GM23338 (cell line): ENCODE results near the gene SRSF1. TPM values are rescaled to one million over a fixed set of nuclear protein-coding genes. Genes with fewer than 3 reads are reported as not detected.

Source experiments
- ATAC-seq: fragments of 200-7000 bp; cut with Tn5 transposase; 3 replicates; pipeline ENCODE4 v1.9.1; 2020
- DNase-seq: peaks from one replicate; pipeline ENCODE4 v3.0.0-alpha.2; 2015; ENCODE audit warnings: low spot score
- H2AFZ ChIP-seq: fragments of 200-600 bp; sonication (generic); 2 replicates; pipeline ENCODE4 v1.8.0; 2016; ENCODE audit warnings: antibody characterized with exemption, mild to moderate bottlenecking, moderate library complexity
- H3F3A ChIP-seq: fragments of 200-600 bp; sonication (generic); replicated peaks from 2 replicates; pipeline ENCODE4 v1.8.0; 2017; ENCODE audit warnings: antibody characterized with exemption, mixed run types, low read depth
- H3K27ac ChIP-seq: fragments of 200-600 bp; sonication (generic); 2 replicates; pipeline ENCODE4 v1.6.1; 2016; ENCODE audit warnings: low read depth
- H3K27me3 ChIP-seq: fragments of 200-600 bp; sonication (generic); 2 replicates; pipeline ENCODE4 v1.8.0; 2016; ENCODE audit warnings: mild to moderate bottlenecking, mixed run types, moderate library complexity; ENCODE audit not compliant: insufficient read depth
- H3K36me3 ChIP-seq: fragments of 200-600 bp; sonication (generic); 2 replicates; pipeline ENCODE4 v1.8.0; 2016; ENCODE audit warnings: mild to moderate bottlenecking; ENCODE audit not compliant: insufficient read depth
- H3K4me1 ChIP-seq: fragments of 200-600 bp; sonication (generic); 2 replicates; pipeline ENCODE4 v1.8.0; 2016; ENCODE audit warnings: mild to moderate bottlenecking, moderate library complexity; ENCODE audit not compliant: insufficient read depth
- H3K4me2 ChIP-seq: fragments of 200-600 bp; sonication (generic); 2 replicates; pipeline ENCODE4 v1.7.1; 2017; ENCODE audit warnings: mixed run types
- H3K4me3 ChIP-seq: fragments of 200-600 bp; sonication (generic); 2 replicates; pipeline ENCODE4 v1.6.1; 2016; ENCODE audit warnings: mixed run types
- H3K79me2 ChIP-seq: fragments of 200-600 bp; sonication (generic); replicated peaks from 2 replicates; pipeline ENCODE4 v1.8.0; 2017; ENCODE audit warnings: mild to moderate bottlenecking; ENCODE audit not compliant: insufficient read depth
- H3K9me2 ChIP-seq: fragments of 200-600 bp; sonication (generic); 2 replicates; pipeline ENCODE4 v1.8.0; 2017; ENCODE audit not compliant: insufficient read depth
- H4K20me1 ChIP-seq: fragments of 200-600 bp; sonication (generic); replicated peaks from 2 replicates; pipeline ENCODE4 v1.8.0; 2017; ENCODE audit warnings: mild to moderate bottlenecking; ENCODE audit not compliant: insufficient read depth
- H3K27ac Mint-ChIP-seq: 2 replicates; pipeline ENCODE4 v1.8.0; 2020; ENCODE audit warnings: inconsistent platforms, mild to moderate bottlenecking, moderate library complexity, mixed read lengths
- H3K27me3 Mint-ChIP-seq: 3 replicates; pipeline ENCODE4 v1.8.0; 2022; ENCODE audit warnings: low read depth, mild to moderate bottlenecking, moderate library complexity, mixed read lengths, inconsistent platforms; ENCODE audit not compliant: insufficient read depth, poor library complexity
- H3K36me3 Mint-ChIP-seq: 3 replicates; pipeline ENCODE4 v1.8.0; 2021; ENCODE audit warnings: low read depth, mild to moderate bottlenecking, inconsistent platforms, moderate library complexity, mixed read lengths
- H3K4me1 Mint-ChIP-seq: 3 replicates; pipeline ENCODE4 v1.8.0; 2020; ENCODE audit warnings: mild to moderate bottlenecking, inconsistent platforms, mixed read lengths
- H3K4me3 Mint-ChIP-seq: 3 replicates; pipeline ENCODE4 v1.8.0; 2021; ENCODE audit warnings: moderate library complexity, mild to moderate bottlenecking, inconsistent platforms, mixed read lengths
- H3K9me3 Mint-ChIP-seq: 3 replicates; pipeline ENCODE4 v1.8.0; 2020; ENCODE audit warnings: moderate library complexity, mild to moderate bottlenecking, inconsistent platforms, mixed read lengths
- CREB1 ChIP-seq: fragments of 250-450 bp; sonication (Bioruptor Pico); IDR thresholded peaks from 2 replicates; pipeline ENCODE4 v1.5.0; 2020; ENCODE audit warnings: low read depth, mild to moderate bottlenecking, moderate library complexity
- ETS1 ChIP-seq: IDR thresholded peaks from 2 replicates; pipeline ENCODE4 v1.6.1; 2016; ENCODE audit warnings: antibody characterized with exemption
- POLR2AphosphoS5 ChIP-seq: IDR thresholded peaks from 2 replicates; pipeline ENCODE4 v1.6.1; 2016; ENCODE audit warnings: antibody characterized with exemption, low read depth
- STAT1 ChIP-seq: IDR thresholded peaks from one replicate; pipeline ENCODE4 v1.6.1; 2016; ENCODE audit warnings: antibody characterized with exemption; ENCODE audit not compliant: unreplicated experiment
- ZNF114 ChIP-seq: fragments of 250-450 bp; sonication (Bioruptor Pico); IDR thresholded peaks from 2 replicates; pipeline ENCODE4 v1.5.0; 2020; ENCODE audit warnings: mild to moderate bottlenecking, moderate library complexity
- long read RNA-seq: library from polyadenylated mRNA; unstranded; transcript quantifications from one replicate; pipeline ENCODE4 v2.0.0, GENCODE V29; 2020; ENCODE audit not compliant: unreplicated experiment
- polyA plus RNA-seq: library from polyadenylated mRNA; unstranded; fragments of >200 nt; fragmentation: Nextera tagmentation; extraction: Ambion mirVana; gene quantifications from 2 replicates; pipeline ENCODE4 v1.2.1, GENCODE V29; 2016
- total RNA-seq: library from RNA; depleted of rRNA; stranded (reverse); fragments of >200 nt; shearing (Covaris generic); gene quantifications from 2 replicates; pipeline ENCODE4 v1.2.3, GENCODE V29; 2014; rRNA removed
- TF ChIP-seq, protein P1 (sequence below): IDR thresholded peaks from one replicate; pipeline ENCODE4 v1.6.1; 2018; ENCODE audit warnings: antibody characterized with exemption; ENCODE audit not compliant: unreplicated experiment
- TF ChIP-seq, protein P2 (sequence below), 2 experiments: fragments of 200-600 bp in 1 of 2; sonication (generic) in 1 of 2; conservative IDR thresholded peaks; 2 replicates each; pipeline versions ENCODE4 v1.5.1 to v1.6.1; 2016 to 2017; ENCODE audit warnings: antibody characterized with exemption in 2 of 2, low read depth in 2 of 2, mild to moderate bottlenecking in 2 of 2, moderate library complexity in 1 of 2

The SRSF1 gene
- total RNA-seq, result 584 and 639 TPM in 2 replicates
- polyA plus RNA-seq, result 373 and 413 TPM in 2 replicates
- long read RNA-seq, transcript SRSF1-201 (4 exons, 1,513 nt), result major isoform, 44 of 75 reads
- long read RNA-seq, partial matches to known transcripts, result 2 of 75 reads
- long read RNA-seq, other reads (novel, unspliced or antisense), result 25 of 75 reads

GRCh38 chr17:58006924-58007780 is at the start of gene SRSF1:
Gene SRSF1, minus strand, starts transcription at chr17:58007246. Its CDS starts 109 bp downstream, at chr17:58007137.
- Histone ChIP-seq H2AFZ (peak within 1 kb of the TSS; percentile 45; the same call in 1 of the 2 replicates), H3K4me1 (peaks cover 18% of the 10 kb centered on the region), H3F3A (peaks cover 15% of the 10 kb centered on the region; the same call in 1 of the 2 replicates), H3K36me3 (peaks cover 33% of the 10 kb centered on the region), H3K27ac (peak within 1 kb of the TSS; percentile 100), H3K9me2 (no peaks in the 10 kb centered on the region), H3K27me3 (no peaks in the 10 kb centered on the region), H3K4me2 (peak within 1 kb of the TSS; percentile 96), H3K79me2 (peaks cover 48% of the 10 kb centered on the region), H4K20me1 (peaks cover 25% of the 10 kb centered on the region), H3K4me3 (peak within 1 kb of the TSS; percentile 94)
- peaks cover 34% of the 10 kb centered on the region for H3K4me1 Mint-ChIP-seq
- TF ChIP-seq, protein P1, sequence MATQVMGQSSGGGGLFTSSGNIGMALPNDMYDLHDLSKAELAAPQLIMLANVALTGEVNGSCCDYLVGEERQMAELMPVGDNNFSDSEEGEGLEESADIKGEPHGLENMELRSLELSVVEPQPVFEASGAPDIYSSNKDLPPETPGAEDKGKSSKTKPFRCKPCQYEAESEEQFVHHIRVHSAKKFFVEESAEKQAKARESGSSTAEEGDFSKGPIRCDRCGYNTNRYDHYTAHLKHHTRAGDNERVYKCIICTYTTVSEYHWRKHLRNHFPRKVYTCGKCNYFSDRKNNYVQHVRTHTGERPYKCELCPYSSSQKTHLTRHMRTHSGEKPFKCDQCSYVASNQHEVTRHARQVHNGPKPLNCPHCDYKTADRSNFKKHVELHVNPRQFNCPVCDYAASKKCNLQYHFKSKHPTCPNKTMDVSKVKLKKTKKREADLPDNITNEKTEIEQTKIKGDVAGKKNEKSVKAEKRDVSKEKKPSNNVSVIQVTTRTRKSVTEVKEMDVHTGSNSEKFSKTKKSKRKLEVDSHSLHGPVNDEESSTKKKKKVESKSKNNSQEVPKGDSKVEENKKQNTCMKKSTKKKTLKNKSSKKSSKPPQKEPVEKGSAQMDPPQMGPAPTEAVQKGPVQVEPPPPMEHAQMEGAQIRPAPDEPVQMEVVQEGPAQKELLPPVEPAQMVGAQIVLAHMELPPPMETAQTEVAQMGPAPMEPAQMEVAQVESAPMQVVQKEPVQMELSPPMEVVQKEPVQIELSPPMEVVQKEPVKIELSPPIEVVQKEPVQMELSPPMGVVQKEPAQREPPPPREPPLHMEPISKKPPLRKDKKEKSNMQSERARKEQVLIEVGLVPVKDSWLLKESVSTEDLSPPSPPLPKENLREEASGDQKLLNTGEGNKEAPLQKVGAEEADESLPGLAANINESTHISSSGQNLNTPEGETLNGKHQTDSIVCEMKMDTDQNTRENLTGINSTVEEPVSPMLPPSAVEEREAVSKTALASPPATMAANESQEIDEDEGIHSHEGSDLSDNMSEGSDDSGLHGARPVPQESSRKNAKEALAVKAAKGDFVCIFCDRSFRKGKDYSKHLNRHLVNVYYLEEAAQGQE, result peak; percentile 18
- TF ChIP-seq POLR2AphosphoS5, result peak; percentile 89
- TF ChIP-seq CREB1 (CRISPR knock-in tag), result peak; percentile 83
- TF ChIP-seq ZNF114 (CRISPR knock-in tag), result no peak
- peaks cover 6% of the 10 kb centered on the region; the same call in 2 of the 3 replicates for H3K9me3 Mint-ChIP-seq
- DNase-seq (peak; percentile 99), ATAC-seq (peak; percentile 87)
- H3K27ac Mint-ChIP-seq, result peak within 1 kb of the TSS; percentile 100
- peaks cover 17% of the 10 kb centered on the region for H3K27me3 Mint-ChIP-seq
- H3K4me3 Mint-ChIP-seq, result peak within 1 kb of the TSS; percentile 100
- H3K36me3 Mint-ChIP-seq, result peaks cover 63% of the 10 kb centered on the region

GRCh38 chr17:58056476-58056875 is 49.4 kb upstream of the SRSF1 start:
- no peaks in the 10 kb centered on the region for H3K27me3 ChIP-seq
- Mint-ChIP-seq H3K27ac (no peak overlapping the region), H3K4me1 (peaks cover 10% of the 10 kb centered on the region), H3K36me3 (no peaks in the 10 kb centered on the region), H3K9me3 (no peaks in the 10 kb centered on the region), H3K27me3 (no peaks in the 10 kb centered on the region), H3K4me3 (no peak overlapping the region)
- H3K4me1 ChIP-seq, result no peaks in the 10 kb centered on the region
- H3K4me3 ChIP-seq, result no peak overlapping the region
- no peak overlapping the region for H3K4me2 ChIP-seq
- DNase-seq (no peak), ATAC-seq (no peak)
- no peaks in the 10 kb centered on the region for H4K20me1 ChIP-seq
- no peaks in the 10 kb centered on the region for H3K9me2 ChIP-seq
- H2AFZ ChIP-seq, result no peak overlapping the region
- H3K79me2 ChIP-seq, result no peaks in the 10 kb centered on the region
- H3K27ac ChIP-seq, result no peak overlapping the region
- no peaks in the 10 kb centered on the region for H3F3A ChIP-seq
- no peaks in the 10 kb centered on the region for H3K36me3 ChIP-seq
- TF ChIP-seq STAT1 (no peak), ETS1 (no peak), POLR2AphosphoS5 (no peak)
- TF ChIP-seq, protein P2, sequence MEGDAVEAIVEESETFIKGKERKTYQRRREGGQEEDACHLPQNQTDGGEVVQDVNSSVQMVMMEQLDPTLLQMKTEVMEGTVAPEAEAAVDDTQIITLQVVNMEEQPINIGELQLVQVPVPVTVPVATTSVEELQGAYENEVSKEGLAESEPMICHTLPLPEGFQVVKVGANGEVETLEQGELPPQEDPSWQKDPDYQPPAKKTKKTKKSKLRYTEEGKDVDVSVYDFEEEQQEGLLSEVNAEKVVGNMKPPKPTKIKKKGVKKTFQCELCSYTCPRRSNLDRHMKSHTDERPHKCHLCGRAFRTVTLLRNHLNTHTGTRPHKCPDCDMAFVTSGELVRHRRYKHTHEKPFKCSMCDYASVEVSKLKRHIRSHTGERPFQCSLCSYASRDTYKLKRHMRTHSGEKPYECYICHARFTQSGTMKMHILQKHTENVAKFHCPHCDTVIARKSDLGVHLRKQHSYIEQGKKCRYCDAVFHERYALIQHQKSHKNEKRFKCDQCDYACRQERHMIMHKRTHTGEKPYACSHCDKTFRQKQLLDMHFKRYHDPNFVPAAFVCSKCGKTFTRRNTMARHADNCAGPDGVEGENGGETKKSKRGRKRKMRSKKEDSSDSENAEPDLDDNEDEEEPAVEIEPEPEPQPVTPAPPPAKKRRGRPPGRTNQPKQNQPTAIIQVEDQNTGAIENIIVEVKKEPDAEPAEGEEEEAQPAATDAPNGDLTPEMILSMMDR (conservative IDR thresholded peaks at IDR 0.05; ENCODE audit: low read depth in 2 of 2), result no peak
